Measurements from ENCODE around the gene MED17.

The MED17 gene

DNA sequence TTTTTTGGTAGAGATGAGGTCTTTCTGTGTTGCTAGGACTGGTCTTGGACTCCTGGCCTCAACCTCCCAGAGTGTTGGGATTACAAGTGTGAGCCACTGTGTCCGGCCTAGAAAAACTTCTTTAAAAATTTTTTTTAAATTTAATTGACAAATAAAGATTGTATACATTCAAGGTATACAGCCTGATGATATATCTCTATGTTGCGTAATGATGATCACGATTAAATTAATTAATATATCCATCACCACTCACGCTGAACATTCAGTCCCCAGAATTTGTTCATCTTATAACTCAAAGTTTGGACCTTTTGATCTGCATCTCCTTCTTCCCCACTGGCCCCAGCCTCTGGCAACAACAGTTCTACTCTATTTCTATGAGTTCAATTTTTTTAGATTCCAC, 39.1 kb downstream of the MED17 start:
- no peak overlapping the region for H3K4me3 ChIP-seq (ENCODE audit: low read depth, low read length)
- TF ChIP-seq, protein P1, sequence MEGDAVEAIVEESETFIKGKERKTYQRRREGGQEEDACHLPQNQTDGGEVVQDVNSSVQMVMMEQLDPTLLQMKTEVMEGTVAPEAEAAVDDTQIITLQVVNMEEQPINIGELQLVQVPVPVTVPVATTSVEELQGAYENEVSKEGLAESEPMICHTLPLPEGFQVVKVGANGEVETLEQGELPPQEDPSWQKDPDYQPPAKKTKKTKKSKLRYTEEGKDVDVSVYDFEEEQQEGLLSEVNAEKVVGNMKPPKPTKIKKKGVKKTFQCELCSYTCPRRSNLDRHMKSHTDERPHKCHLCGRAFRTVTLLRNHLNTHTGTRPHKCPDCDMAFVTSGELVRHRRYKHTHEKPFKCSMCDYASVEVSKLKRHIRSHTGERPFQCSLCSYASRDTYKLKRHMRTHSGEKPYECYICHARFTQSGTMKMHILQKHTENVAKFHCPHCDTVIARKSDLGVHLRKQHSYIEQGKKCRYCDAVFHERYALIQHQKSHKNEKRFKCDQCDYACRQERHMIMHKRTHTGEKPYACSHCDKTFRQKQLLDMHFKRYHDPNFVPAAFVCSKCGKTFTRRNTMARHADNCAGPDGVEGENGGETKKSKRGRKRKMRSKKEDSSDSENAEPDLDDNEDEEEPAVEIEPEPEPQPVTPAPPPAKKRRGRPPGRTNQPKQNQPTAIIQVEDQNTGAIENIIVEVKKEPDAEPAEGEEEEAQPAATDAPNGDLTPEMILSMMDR (IDR thresholded peaks at IDR 0.05; ENCODE audit: insufficient read depth, low read depth, low read length, missing control alignments): no peak
- DNase-seq (ENCODE audit: low read depth): no peak

DNA sequence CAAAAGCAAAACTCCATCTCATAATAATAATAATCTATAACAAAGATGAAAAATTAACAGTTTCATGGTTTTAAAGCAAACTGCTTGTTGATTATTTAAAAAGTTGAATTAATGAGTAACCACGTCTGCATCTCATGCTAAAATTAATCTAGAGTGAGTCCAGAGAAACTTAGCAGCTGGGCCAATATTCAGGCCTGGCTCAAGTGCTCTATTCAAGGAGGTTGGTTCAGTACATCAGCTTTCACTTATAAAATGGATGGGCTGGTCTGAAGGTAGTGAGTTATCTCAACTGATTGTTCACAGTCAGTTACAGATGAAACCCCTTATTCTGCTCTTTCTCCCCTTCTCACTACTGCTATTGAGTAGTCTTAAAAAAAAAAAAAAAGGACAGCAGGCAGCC, 43.3 kb downstream of the MED17 start:
- TF ChIP-seq, protein P1 (IDR thresholded peaks at IDR 0.05; ENCODE audit: insufficient read depth, low read depth, low read length, missing control alignments): no peak
- no peak for DNase-seq (ENCODE audit: low read depth)

DNA sequence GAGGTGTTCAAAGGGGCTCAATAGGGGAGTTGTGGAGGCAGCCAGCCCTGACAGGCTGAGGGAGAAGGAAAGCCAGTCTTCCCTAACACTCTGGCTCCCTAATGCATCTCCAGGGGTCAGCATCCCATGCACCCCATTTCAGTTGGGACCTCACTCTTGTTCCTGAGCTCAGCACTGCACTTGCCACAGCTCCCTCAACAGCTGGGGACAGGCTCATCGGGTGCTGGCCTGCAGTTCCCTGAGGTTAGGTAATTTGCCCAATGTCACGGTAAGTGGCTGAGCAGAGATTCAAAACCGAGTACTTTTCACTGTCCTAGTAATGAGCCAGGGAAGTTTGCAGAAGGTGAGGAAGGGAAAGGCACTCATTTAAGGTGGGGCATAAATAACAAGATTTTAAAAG, 45.5 kb downstream of the MED17 start:
- no peak for DNase-seq (ENCODE audit: low read depth)
- TF ChIP-seq, protein P1 (IDR thresholded peaks at IDR 0.05; ENCODE audit: insufficient read depth, low read depth, low read length, missing control alignments): no peak

More for the DNA sequence above, 43.3 kb downstream of the MED17 start:
- no peak overlapping the region for H3K4me3 ChIP-seq (ENCODE audit: low read depth, low read length)

DNA sequence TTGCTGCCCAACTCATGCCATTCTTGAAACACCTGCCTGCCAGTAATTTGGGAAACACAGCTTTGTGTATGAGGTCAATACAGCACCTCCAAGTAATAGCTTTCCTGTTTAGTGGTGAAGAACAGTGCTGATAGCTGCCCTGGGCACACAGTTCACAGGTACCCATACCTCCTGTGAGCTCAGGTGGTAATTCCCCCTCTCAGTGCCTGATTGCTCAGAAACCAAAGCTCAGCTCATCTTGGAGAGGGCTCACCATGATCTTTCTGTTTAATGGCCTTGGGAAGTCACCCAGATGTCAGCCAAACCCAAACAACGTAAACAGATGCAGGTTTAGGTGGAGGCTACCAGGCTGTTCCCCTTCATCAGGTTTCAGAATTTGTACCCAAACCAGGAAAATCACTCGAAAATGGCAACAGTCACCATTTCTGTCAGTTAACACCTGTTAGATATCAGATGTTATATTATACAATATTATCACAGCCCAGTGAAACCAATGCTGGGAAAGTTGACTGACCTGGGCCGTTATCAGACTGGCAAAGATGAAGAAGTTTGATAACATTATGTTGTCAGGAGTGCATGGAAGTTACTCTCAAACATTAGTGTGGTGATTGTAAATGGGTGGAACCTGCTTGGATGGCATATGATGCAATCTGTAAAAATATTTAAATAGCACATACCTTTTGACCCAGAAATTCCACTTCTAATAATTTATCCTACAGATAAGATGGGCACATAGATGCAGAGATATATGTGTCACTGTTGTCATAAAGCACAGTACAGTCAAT, 47.5 kb downstream of the MED17 start:
- no peak for DNase-seq (ENCODE audit: low read depth)
- TF ChIP-seq, protein P1 (IDR thresholded peaks at IDR 0.05; ENCODE audit: insufficient read depth, low read depth, low read length, missing control alignments): no peak
- H3K4me3 ChIP-seq (ENCODE audit: low read depth, low read length): no peak overlapping the region

More for the DNA sequence above, 45.5 kb downstream of the MED17 start:
- H3K4me3 ChIP-seq (ENCODE audit: low read depth, low read length): no peak overlapping the region

DNA sequence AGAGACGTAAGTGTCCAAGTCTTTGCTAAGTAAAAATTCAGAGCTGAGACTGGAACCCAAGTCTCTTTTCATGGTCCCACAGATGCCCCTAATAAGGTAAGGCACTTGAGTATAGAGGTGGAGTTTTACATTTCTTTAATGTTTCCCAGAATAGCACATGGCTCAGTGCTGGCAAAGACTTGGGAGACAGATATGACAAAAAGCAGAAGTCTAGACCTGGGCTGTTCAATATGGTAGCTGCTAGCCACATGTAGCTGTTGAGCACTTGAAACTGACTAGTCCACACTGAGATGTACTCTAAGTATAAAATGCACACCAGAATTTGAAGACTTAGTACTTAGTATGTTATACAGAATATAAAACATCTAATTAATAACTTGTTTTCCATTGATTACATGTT, 48.7 kb downstream of the MED17 start:
- TF ChIP-seq, protein P1 (IDR thresholded peaks at IDR 0.05; ENCODE audit: insufficient read depth, low read depth, low read length, missing control alignments): no peak
- no peak for DNase-seq (ENCODE audit: low read depth)
- H3K4me3 ChIP-seq (ENCODE audit: low read depth, low read length): no peak overlapping the region

DNA sequence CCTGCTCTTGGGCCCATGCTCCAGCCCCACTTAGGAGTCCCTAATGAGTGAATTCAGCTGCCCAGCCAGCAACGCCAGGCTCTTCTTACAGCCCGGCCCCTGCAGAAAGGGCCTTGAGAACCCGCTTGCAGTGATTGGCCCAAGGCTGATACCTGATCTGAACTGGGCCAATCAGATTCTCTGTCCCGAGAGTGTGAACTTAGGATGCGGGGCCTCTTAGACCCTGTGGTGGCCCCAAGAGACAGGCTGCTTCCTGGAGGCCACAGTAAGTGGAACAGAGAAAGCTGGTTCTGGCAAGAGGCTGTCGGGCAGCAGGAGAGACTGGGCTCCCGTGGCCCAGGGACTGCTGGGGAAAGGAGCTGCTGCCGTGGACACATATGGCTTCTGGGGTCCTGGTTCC, 54.9 kb downstream of the MED17 start:
- TF ChIP-seq, protein P1 (IDR thresholded peaks at IDR 0.05; ENCODE audit: insufficient read depth, low read depth, low read length, missing control alignments): no peak
- no peak for DNase-seq (ENCODE audit: low read depth)
- no peak overlapping the region for H3K4me3 ChIP-seq (ENCODE audit: low read depth, low read length)

DNA sequence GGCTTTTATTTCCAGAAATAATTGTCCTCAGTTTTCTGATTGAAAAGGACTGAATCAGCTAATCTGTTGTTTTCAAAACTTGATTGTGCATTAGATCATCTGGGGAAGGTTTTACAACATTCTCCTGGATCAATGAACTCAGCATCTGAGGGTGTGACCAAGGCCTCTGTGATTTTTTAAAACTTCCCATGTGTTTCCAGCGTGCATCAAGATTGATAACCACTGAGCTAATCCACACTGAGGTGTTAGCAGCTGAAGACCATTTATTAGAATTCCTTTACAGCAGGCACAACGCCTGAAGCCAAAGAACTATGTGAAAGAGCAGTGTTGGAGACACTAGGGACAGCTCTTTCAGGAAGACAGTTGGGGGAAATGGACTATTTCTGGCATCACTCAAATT, 56.1 kb downstream of the MED17 start:
- TF ChIP-seq, protein P1 (IDR thresholded peaks at IDR 0.05; ENCODE audit: insufficient read depth, low read depth, low read length, missing control alignments): no peak
- H3K4me3 ChIP-seq (ENCODE audit: low read depth, low read length): no peak overlapping the region
- no peak for DNase-seq (ENCODE audit: low read depth)

Data from GM12865 (cell line).